ENCODE data around the gene FCHSD1. TPM values are rescaled to one million over a fixed set of nuclear protein-coding genes. Genes with fewer than 3 reads are reported as not detected.

The FCHSD1 gene
- polyA plus RNA-seq, 1 donor from 2014 or later = 9.9 TPM

DNA sequence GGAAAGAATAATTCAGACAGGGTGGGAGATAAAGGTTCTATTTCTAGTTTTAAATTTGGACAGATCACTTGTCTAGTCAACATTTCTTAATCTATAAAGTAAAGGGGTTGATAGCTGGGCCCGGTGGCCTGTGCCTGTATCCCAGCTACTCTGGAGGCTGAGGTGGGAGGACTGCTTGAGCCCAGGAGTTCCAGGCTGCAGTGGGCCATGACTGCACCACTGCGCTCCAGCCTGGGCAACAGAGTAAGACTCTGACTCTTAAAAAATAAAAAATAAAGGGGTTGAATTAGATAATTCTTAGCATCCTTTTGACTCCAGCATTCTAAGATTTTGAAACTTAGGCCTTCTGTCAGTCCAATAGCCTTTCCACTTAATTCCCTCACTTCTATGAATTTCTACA lies 43.2 kb downstream of the FCHSD1 start:
- Mint-ChIP-seq H3K4me3 (peak overlapping the region in 2 of 4 donors; percentile 61 to 91), H3K27me3 (no peaks in the 10 kb centered on the region), H3K4me1 (peaks cover 51 to 69% (median 67%) of the 10 kb centered on the region in 3 donors), H3K9me3 (no peaks in the 10 kb centered on the region), H3K36me3 (peaks cover 2% of the 10 kb centered on the region), H3K27ac (peak overlapping the region; percentile 29 to 93 (median 59))

DNA sequence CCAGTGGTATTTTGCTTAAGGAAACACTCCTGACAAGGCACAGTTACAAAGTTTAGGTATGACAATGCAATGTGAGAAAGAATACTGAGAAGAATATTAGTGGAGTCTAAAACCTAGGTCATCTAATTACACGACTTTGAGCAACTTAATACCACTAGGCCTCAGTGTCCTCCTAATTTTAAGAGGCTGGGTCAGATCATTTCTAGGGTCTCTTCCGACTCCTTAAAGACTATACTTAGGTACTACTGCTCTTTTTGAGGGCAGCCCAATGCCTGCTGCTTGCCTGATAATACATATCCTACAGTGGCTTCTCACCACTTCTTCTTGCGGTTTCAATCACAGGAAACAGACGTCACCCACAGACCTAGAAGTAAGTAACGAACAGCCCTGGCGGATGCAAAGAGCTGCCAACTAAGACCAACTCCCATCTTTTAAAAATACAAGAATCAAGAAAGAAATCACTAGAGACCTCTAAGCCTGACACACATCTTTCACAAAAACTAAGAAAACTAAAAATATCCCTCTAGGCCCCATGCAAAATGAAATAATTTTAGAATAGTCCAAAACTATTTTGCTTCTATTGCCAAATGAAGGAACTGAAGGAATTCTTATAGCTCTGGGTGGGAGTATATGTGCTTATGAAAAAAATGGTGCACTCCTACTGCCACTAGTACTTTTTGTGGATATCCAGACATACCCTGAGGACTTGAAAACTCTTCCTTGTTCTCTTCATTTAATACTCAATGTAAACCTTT lies 45.5 kb downstream of the FCHSD1 start:
- Mint-ChIP-seq H3K27ac (peak overlapping the region; percentile 29 to 95 (median 59)), H3K9me3 (no peaks in the 10 kb centered on the region), H3K4me3 (peak overlapping the region; percentile 43 to 91 (median 64)), H3K36me3 (no peaks in the 10 kb centered on the region), H3K27me3 (no peaks in the 10 kb centered on the region), H3K4me1 (peaks cover 35 to 66% (median 60%) of the 10 kb centered on the region in 3 donors)

DNA sequence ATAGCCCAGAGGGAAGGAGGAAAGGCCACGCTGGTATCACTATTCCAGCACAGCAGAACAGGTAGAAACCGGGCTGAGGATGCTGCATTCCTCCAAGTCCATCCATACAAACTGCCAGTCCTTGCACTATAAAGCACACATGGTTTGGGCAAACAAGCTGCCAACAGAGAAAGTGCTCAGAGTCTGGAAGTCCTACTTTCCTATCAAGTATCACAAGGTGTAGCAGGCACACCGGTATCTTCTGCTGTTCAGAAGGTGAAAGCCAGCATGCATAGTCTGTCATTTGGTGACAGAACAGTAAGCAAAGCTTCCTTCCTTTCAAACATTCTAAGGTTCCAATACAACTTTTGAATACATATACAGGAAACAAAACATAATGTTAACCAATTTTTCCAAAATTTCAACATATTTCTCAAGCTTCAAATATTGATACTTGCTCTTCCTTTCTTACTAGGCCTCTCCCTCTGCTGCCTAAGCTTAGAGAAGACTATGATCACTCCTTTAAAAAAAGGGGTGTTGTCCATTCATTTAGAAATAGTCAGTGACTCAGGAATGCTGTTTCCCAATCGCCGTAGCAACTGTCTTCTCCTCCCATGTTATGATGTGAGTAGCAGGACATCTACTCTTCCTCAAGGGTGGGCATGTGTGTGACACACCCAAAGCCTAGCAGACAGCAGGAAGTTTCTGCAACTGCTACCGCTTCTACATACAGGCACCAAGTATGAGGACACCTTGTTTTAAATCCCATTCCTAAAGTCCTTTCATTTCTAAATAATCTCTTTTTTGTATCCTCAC lies 47.1 kb downstream of the FCHSD1 start:
- no peaks in the 10 kb centered on the region for H3K27me3 Mint-ChIP-seq
- H3K36me3 Mint-ChIP-seq = no peaks in the 10 kb centered on the region
- peaks cover 37 to 69% (median 64%) of the 10 kb centered on the region in 3 donors for H3K4me1 Mint-ChIP-seq
- peak overlapping the region; percentile 9 to 91 (median 71) for H3K4me3 Mint-ChIP-seq
- H3K27ac Mint-ChIP-seq = peak overlapping the region; percentile 11 to 42 (median 29)
- H3K9me3 Mint-ChIP-seq = no peaks in the 10 kb centered on the region

DNA sequence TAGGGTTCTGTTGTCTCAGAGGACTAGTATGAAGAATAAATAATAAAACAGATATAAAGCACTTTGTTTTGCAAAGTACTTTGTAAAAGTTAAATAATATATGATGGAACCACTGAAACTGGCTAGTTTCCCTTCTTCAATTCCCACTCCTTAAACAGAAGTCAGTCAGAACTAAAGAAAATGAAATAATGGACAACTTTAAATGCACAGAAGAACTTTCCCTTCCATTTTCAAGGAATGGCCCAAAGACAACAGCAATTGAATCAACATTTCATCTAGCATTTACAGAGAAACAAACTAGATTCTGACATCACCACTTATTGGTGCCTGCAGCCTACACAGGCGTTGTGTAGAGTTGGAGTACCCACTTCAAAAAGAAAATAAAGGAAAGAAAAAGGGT lies 48.6 kb downstream of the FCHSD1 start:
- H3K4me1 Mint-ChIP-seq = peaks cover 41 to 61% (median 61%) of the 10 kb centered on the region in 3 donors
- H3K4me3 Mint-ChIP-seq = peak overlapping the region in 2 of 4 donors; percentile 42 to 71
- no peaks in the 10 kb centered on the region for H3K36me3 Mint-ChIP-seq
- peaks cover 0 to under 1% (median 0%) of the 10 kb centered on the region in 3 donors for H3K9me3 Mint-ChIP-seq
- peak overlapping the region in 2 of 3 donors; percentile 33 to 68 for H3K27ac Mint-ChIP-seq
- H3K27me3 Mint-ChIP-seq = no peaks in the 10 kb centered on the region

GRCh38 chr5:141598391-141599345 lies 52.5 kb downstream of the FCHSD1 start:
- Mint-ChIP-seq H3K27me3 (no peaks in the 10 kb centered on the region), H3K4me3 (peak overlapping the region in 2 of 4 donors; percentile 28 to 33), H3K4me1 (peaks cover 31 to 45% (median 41%) of the 10 kb centered on the region in 3 donors)

DNA sequence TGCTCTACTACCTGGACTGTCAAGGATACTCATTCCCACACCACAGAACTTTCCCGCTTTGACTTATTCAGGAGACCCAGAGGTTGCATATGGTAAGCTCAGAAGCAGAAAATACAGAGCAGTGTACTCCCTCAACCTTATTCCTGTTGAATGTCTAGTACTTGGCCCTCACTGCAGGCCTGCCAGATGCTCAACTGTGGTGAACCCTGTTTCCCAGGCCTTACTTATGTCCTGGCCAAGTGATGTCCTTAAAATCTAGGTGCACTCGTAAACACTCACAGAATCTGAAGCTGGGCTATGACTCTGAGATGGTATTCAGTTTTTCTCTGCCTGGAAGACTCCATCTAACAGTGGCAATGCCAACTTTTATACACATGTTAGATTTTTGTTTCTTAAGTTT lies 53.4 kb downstream of the FCHSD1 start:
- no peaks in the 10 kb centered on the region for H3K27me3 Mint-ChIP-seq
- peaks cover 8% of the 10 kb centered on the region for H3K36me3 Mint-ChIP-seq
- H3K4me3 Mint-ChIP-seq = no peak overlapping the region
- peaks cover 31 to 43% (median 37%) of the 10 kb centered on the region in 3 donors for H3K4me1 Mint-ChIP-seq
- H3K9me3 Mint-ChIP-seq = peaks cover 0 to 6% (median 0%) of the 10 kb centered on the region in 3 donors
- H3K27ac Mint-ChIP-seq = no peak overlapping the region

More at GRCh38 chr5:141598391-141599345, 52.5 kb downstream of the FCHSD1 start:
- Mint-ChIP-seq H3K36me3 (peaks cover 8% of the 10 kb centered on the region), H3K9me3 (peaks cover 0 to 6% (median 0%) of the 10 kb centered on the region in 3 donors), H3K27ac (peak overlapping the region in 2 of 3 donors; percentile 53)

GRCh38 chr5:141597394-141597793 lies 53.8 kb downstream of the FCHSD1 start:
- Mint-ChIP-seq H3K36me3 (peaks cover 8% of the 10 kb centered on the region), H3K4me3 (no peak overlapping the region), H3K27me3 (no peaks in the 10 kb centered on the region), H3K4me1 (peaks cover 31 to 44% (median 38%) of the 10 kb centered on the region in 3 donors), H3K27ac (peak overlapping the region in 1 of 3 donors; percentile 31), H3K9me3 (peaks cover 0 to 6% (median 0%) of the 10 kb centered on the region in 3 donors)

- Mint-ChIP-seq H3K4me3 (peak overlapping the region in 1 of 4 donors; percentile 53), H3K4me1 (peaks cover 35 to 48% (median 41%) of the 10 kb centered on the region in 3 donors), H3K9me3 (peaks cover 0 to 6% (median 0%) of the 10 kb centered on the region in 3 donors), H3K27ac (peak overlapping the region in 1 of 3 donors; percentile 31), H3K27me3 (no peaks in the 10 kb centered on the region), H3K36me3 (peaks cover 8% of the 10 kb centered on the region)
These were observed 54.4 kb downstream of the FCHSD1 start for GRCh38 chr5:141596867-141597266.

DNA sequence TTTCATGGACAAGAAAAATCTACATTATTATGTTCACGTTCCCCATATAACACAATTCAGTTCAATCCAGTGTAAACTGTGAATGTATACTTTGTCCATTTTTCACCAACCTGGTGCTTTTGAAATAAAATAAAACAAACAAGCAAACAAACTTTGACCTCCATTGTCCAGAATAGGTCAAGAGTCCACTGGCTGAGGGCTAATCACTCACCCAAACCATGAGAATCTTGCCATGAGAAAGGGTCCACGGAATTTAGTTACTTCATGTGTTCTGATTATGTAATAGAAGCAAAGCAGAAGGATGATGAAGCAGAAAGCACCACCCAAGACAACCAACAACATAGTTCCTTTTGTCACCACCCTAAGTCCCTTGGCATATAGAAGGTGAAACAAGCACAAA lies 61.1 kb downstream of the FCHSD1 start:
- Mint-ChIP-seq H3K27me3 (no peaks in the 10 kb centered on the region), H3K9me3 (no peaks in the 10 kb centered on the region), H3K36me3 (peaks cover 4% of the 10 kb centered on the region), H3K4me1 (peaks cover 17 to 38% (median 26%) of the 10 kb centered on the region in 3 donors), H3K4me3 (no peak overlapping the region), H3K27ac (no peak overlapping the region)

Other genes starting within 250 kb of the FCHSD1 start
- 0.29 TPM for gene PCDHGA9, start 248.6 kb downstream of the FCHSD1 start, polyA plus RNA-seq
- gene PCDHGB6, start 243.4 kb downstream of the FCHSD1 start, polyA plus RNA-seq = 0.39 TPM
- gene PCDHGA10, start 238.4 kb downstream of the FCHSD1 start, polyA plus RNA-seq = 0.15 TPM
- gene PCDHGB7, start 233.7 kb downstream of the FCHSD1 start, polyA plus RNA-seq = 0.21 TPM
- gene PCDHGA11, start 230.4 kb downstream of the FCHSD1 start, polyA plus RNA-seq = 0.15 TPM
- gene PCDHGA12, start 220.9 kb downstream of the FCHSD1 start, polyA plus RNA-seq = 0.59 TPM
- gene PCDHGC3, start 175.5 kb downstream of the FCHSD1 start, polyA plus RNA-seq = 3.9 TPM
- not detected for gene PCDHGC4, start 166.4 kb downstream of the FCHSD1 start, polyA plus RNA-seq
- gene PCDHGC5, start 162.3 kb downstream of the FCHSD1 start, polyA plus RNA-seq = not detected
- gene DIAPH1, start 32.4 kb downstream of the FCHSD1 start, polyA plus RNA-seq = 57.6 TPM
- 96.1 TPM for gene HDAC3, start 14.6 kb downstream of the FCHSD1 start, polyA plus RNA-seq
- gene RELL2, start 14.4 kb downstream of the FCHSD1 start, polyA plus RNA-seq = 5.9 TPM
- gene ARAP3, start 30.8 kb upstream of the FCHSD1 start, polyA plus RNA-seq = not detected
- gene PCDH1, start 227.0 kb upstream of the FCHSD1 start, polyA plus RNA-seq = 0.10 TPM

Data from IgD-negative memory B cell (primary cell).